Esophagus squamous epithelium (tissue), 5 donors: ENCODE measurements around the gene HEXIM2. TPM values are rescaled to one million over a fixed set of nuclear protein-coding genes. Genes with fewer than 3 reads are reported as not detected.
A peak's percentile ranks its signal among the peaks of the same experiment; 100 is the strongest.

ENCODE experiments used
- DNase-seq: peaks from one replicate; lab custom pipeline; 2025; lab: John Stamatoyannopoulos, UW
- H3K27ac ChIP-seq, 4 donors: fragments of 200-600 bp; sonication (generic); one replicate each; pipeline ENCODE4 v1.5.1; 2016 to 2019; ENCODE audit warnings: mild to moderate bottlenecking in 1 of 4
- H3K27me3 ChIP-seq, 4 donors: fragments of 200-600 bp; sonication (generic); 1 replicate in 3 of 4; 2 replicates in 1 of 4; pipeline versions ENCODE4 v1.5.1 to v1.6.0; 2017 to 2021; ENCODE audit warnings: antibody characterized with exemption in 1 of 4
- H3K36me3 ChIP-seq, 3 donors: fragments of 200-600 bp; sonication (generic); one replicate each; pipeline ENCODE4 v1.5.1; 2016 to 2019
- H3K4me1 ChIP-seq, 3 donors: fragments of 200-600 bp; sonication (generic); one replicate each; pipeline ENCODE4 v1.5.1; 2017 to 2019
- H3K4me3 ChIP-seq, 4 donors: fragments of 200-600 bp; sonication (generic); 1 replicate in 3 of 4; 2 replicates in 1 of 4; pipeline ENCODE4 v1.5.1; 2016 to 2019; ENCODE audit warnings: mild to moderate bottlenecking in 2 of 4, moderate library complexity in 1 of 4
- H3K9me3 ChIP-seq, 3 donors: fragments of 200-600 bp; sonication (generic); one replicate each; pipeline ENCODE4 v1.5.1; 2016 to 2019
- POLR2A ChIP-seq, 4 donors: fragments of 450-650 bp; IDR thresholded peaks; one replicate each; pipeline ENCODE4 v1.6.1; 2017; ENCODE audit warnings: antibody characterized with exemption in 4 of 4, mild to moderate bottlenecking in 4 of 4, moderate library complexity in 3 of 4
- WGBS, 2 donors: methylation state at CpG; one replicate each; pipeline ENCODE4 v1.1.5; 2018; 5-methylcytosine and 5-hydroxymethylcytosine counted together
- intact Hi-C: fragments of 100-400 bp; cut with DNase I; formaldehyde crosslinking; loops from one replicate; pipeline ENCODE4 v1.15.0; 2022
- total RNA-seq, 4 donors: library from RNA; depleted of rRNA; stranded (reverse); fragments of >200 nt; gene quantifications; one replicate each; pipeline ENCODE4 v1.1.0, GENCODE V29; 2016
- TF ChIP-seq, protein P1 (sequence below), 6 experiments: fragments of 450-650 bp in 4 of 6; fragments of 200-600 bp in 2 of 6; sonication (generic) in 2 of 6; IDR thresholded peaks; one replicate each; pipeline ENCODE4 v1.5.1; 2016 to 2019; ENCODE audit warnings: antibody characterized with exemption in 6 of 6, mild to moderate bottlenecking in 4 of 6, moderate library complexity in 4 of 6
- donor health status: DM: yes; HTN: yes; CAD: no.

The HEXIM2 gene
- total RNA-seq, 4 donors from 2014 or later = 1.7 to 9.0 (median 4.9) TPM

DNA sequence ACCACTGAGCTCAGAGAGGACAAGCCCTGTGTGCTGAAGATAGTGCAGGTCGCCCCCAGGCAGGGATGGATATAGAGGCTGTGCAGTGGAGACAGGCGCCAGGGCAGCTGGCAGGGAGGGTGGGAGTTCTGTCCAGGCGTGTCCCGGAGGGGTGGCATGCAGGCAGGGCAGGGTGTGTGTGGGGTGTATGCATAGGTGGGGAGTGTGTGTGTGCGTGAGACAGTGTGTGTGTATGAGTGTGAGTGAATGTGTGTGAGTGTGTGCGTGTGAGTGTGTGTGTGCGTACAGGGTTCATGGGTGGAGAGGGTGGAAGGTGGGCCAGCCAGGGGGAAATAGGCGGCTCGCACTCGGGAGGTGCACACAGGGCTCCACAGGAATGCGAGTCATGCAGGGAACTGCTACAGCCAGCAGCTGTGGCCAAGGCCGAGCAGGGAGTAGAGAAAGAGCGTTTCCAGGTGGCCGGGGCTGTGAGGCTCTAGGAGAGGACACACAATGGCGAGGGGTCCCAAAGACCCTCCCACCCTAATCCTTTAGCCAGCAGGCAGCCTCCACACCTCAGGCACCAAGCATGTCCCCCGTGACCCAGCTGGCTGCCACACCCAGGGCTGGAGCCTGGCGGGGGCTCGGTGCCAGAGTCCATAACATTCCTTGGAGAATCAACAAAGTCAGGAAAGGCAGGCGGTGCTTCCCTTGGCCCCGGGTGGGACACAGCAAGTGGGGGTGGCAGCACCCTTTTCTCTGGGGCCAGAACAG, 34.0 kb upstream of the HEXIM2 start:
- Histone ChIP-seq H3K27ac (peak overlapping the region; percentile 85 to 99 (median 94)), H3K36me3 (no peaks in the 10 kb centered on the region), H3K4me1 (peaks cover 56 to 86% (median 65%) of the 10 kb centered on the region in 3 donors), H3K4me3 (peak overlapping the region in 1 of 4 donors; percentile 46), H3K27me3 (no peaks in the 10 kb centered on the region), H3K9me3 (no peaks in the 10 kb centered on the region)
- WGBS, 2 donors = 23 to 34% methylated on average over 14 to 17 of the region's 20 CpGs
- DNase-seq = no peak
- TF ChIP-seq, protein P1, sequence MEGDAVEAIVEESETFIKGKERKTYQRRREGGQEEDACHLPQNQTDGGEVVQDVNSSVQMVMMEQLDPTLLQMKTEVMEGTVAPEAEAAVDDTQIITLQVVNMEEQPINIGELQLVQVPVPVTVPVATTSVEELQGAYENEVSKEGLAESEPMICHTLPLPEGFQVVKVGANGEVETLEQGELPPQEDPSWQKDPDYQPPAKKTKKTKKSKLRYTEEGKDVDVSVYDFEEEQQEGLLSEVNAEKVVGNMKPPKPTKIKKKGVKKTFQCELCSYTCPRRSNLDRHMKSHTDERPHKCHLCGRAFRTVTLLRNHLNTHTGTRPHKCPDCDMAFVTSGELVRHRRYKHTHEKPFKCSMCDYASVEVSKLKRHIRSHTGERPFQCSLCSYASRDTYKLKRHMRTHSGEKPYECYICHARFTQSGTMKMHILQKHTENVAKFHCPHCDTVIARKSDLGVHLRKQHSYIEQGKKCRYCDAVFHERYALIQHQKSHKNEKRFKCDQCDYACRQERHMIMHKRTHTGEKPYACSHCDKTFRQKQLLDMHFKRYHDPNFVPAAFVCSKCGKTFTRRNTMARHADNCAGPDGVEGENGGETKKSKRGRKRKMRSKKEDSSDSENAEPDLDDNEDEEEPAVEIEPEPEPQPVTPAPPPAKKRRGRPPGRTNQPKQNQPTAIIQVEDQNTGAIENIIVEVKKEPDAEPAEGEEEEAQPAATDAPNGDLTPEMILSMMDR (IDR thresholded peaks at IDR 0.05) = no peak
- TF ChIP-seq POLR2A (IDR thresholded peaks at IDR 0.05) = no peak
- intact Hi-C loops = no loop called here

DNA sequence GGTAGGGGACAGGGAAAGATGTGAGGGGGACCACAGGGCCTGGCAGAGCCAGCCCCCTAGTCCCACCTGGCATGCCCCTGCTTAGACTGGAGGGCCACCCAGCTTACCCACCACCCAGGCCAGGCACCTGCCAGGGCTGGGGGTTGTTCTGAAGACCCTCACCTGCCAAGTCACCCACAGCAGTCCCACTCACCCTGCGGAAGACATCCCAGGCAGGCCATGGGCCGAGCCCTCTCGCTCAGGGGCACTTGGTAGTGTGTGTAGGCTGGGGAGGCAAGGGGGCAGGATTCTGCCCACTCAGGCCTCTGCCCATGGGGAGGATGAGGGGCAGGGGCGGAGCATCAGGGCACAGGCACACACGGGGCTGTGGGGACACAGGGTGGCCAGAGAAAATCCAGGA, 33.3 kb upstream of the HEXIM2 start:
- H3K4me1 ChIP-seq = peaks cover 50 to 86% (median 59%) of the 10 kb centered on the region in 3 donors
- peak overlapping the region; percentile 85 to 99 (median 94) for H3K27ac ChIP-seq
- no peaks in the 10 kb centered on the region for H3K27me3 ChIP-seq
- WGBS, 2 donors = 73% methylated on average over 2 of the region's 5 CpGs; no CpG with 5 or more reads in 1 of the 2 donors
- no peaks in the 10 kb centered on the region for H3K36me3 ChIP-seq
- intact Hi-C loops = no loop called here
- peak overlapping the region in 1 of 4 donors; percentile 46 for H3K4me3 ChIP-seq
- DNase-seq = no peak
- TF ChIP-seq, protein P1 (IDR thresholded peaks at IDR 0.05) = no peak
- no peak for TF ChIP-seq POLR2A (IDR thresholded peaks at IDR 0.05)
- H3K9me3 ChIP-seq = no peaks in the 10 kb centered on the region

DNA sequence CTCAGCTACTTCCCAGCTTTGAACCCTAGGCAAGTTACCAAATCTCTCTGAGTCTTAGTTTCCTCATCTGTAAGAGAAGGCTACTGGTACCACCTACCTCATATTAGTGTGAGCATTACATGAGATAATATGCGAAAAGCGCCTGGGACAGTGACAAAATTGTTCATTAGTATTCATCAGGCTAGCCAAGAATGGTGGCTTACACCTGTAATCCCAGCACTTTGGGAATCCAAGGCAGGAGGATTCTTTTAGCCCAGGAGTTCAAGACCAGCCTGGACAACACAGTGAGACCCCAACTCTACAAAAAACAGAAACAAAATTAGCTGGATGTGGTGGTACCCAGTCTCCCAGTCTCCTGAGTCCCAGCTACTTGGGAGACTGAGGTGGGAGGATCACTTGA, 32.7 kb upstream of the HEXIM2 start:
- TF ChIP-seq, protein P1 (IDR thresholded peaks at IDR 0.05) = no peak
- no peak for TF ChIP-seq POLR2A (IDR thresholded peaks at IDR 0.05)
- no peaks in the 10 kb centered on the region for H3K27me3 ChIP-seq
- peaks cover 43 to 80% (median 53%) of the 10 kb centered on the region in 3 donors for H3K4me1 ChIP-seq
- H3K36me3 ChIP-seq = no peaks in the 10 kb centered on the region
- no peak for DNase-seq
- no peak overlapping the region for H3K4me3 ChIP-seq
- H3K27ac ChIP-seq = peak overlapping the region; percentile 85 to 99 (median 94)
- 86 to 100% methylated on average over 1 to 2 of the region's 2 CpGs for WGBS, 2 donors
- intact Hi-C loops = no loop called here
- H3K9me3 ChIP-seq = no peaks in the 10 kb centered on the region

DNA sequence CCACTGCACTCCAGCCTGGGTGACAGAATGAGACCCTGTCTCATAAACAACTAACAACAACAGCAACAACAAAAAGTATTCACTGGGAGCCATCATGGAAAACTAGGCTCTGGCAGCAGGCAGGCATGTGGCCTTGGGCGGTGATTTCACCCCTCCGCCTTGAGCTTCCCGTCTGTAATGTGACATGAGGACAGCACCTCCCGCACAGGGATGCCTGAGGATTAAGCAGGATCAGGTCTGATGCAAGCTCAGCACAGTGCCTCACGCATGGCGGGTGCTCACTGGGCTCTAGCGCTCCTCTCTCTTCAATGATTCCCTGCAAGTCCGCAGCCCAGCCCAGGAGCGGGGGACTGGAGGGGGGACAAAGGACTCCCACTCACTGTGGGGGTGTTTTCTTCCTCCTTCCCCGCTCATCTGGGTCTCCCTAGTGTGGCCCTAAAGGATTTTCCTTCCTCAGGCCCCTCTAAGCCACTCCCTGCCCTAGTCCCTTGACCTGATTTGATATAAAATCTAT, 32.2 kb upstream of the HEXIM2 start:
- 86% methylated on average over 4 of the region's 10 CpGs; no CpG with 5 or more reads in 1 of the 2 donors for WGBS, 2 donors
- no peak for TF ChIP-seq POLR2A (IDR thresholded peaks at IDR 0.05)
- TF ChIP-seq, protein P1 (IDR thresholded peaks at IDR 0.05) = no peak
- no peaks in the 10 kb centered on the region for H3K27me3 ChIP-seq
- peaks cover 38 to 75% (median 48%) of the 10 kb centered on the region in 3 donors for H3K4me1 ChIP-seq
- no peak for DNase-seq
- H3K4me3 ChIP-seq = peak overlapping the region in 1 of 4 donors; percentile 12
- no peaks in the 10 kb centered on the region for H3K9me3 ChIP-seq
- intact Hi-C loops = no loop called here
- H3K27ac ChIP-seq = peak overlapping the region; percentile 85 to 99 (median 94)
- H3K36me3 ChIP-seq = no peaks in the 10 kb centered on the region
